Measurements from ENCODE around the gene GPR45.

GPR45 gene

DNA sequence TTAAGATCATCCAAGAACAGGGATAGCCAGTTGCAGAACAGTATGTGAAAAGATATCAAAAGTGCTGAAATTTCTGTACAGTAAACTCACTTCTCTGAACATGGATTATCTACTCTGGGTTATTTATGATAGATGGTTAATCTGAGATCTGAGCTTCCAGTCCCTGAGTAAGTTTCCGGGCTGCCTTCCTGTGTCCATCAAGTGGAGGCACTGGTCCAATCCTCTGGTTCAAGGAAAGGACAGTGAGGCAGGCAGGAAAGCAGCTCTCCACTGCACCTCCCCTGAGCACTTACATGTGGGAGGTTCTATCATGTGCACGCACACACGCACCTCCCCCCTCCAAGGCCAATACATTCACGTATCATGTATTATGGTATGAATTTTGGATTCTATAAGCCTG, 32.5 kb downstream of the GPR45 start:
- H3K9me3 Mint-ChIP-seq = no peaks in the 10 kb centered on the region
- no peaks in the 10 kb centered on the region for H3K4me1 Mint-ChIP-seq
- H3K27ac Mint-ChIP-seq = no peak overlapping the region
- no peak overlapping the region for H3K4me3 Mint-ChIP-seq
- H3K36me3 Mint-ChIP-seq = peaks cover 89% of the 10 kb centered on the region
- no peak for ATAC-seq
- no peaks in the 10 kb centered on the region for H3K27me3 Mint-ChIP-seq

DNA sequence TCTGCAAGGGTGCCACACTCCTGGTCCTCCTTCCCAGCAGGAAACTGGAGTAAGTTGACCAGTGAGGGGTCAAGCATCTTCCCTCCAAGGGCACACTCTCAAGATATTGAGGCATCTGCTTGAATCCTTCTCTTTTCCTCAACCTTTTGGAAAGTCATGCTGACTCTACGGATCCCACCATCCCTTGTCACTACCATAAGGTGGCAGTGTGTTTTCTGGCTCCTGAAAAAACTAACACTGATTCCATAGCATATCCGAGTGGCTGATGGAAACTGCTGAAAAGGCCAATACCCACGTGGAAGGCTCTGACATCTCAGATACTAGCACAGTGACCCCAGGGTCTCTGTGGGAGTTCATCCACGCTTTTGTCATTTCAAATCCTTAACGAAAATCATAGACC, 37.1 kb downstream of the GPR45 start:
- Mint-ChIP-seq H3K4me1 (no peaks in the 10 kb centered on the region), H3K4me3 (no peak overlapping the region), H3K36me3 (peaks cover 91% of the 10 kb centered on the region), H3K27ac (no peak overlapping the region), H3K27me3 (no peaks in the 10 kb centered on the region), H3K9me3 (no peaks in the 10 kb centered on the region)
- no peak for ATAC-seq

DNA sequence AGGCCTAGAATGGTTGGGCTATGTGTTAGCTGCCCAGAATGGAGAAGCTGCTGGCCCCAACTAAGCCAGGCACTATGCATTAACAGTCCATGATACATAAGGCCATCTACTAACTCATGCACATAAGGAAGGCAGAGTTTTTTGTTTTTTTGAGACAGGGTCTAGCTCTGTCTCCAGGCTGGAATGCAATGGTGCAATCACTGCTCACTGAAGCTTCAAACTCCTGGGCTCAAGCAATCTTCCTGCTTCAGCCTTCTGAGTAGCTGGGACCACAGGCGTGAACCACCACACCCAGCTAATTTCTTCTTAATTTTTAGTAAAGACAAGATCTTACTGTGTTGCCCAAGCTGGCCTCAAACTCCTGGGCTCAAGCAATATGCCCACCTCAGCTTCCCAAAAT, 37.6 kb downstream of the GPR45 start:
- ATAC-seq = no peak
- Mint-ChIP-seq H3K9me3 (no peaks in the 10 kb centered on the region), H3K4me3 (no peak overlapping the region), H3K27me3 (no peaks in the 10 kb centered on the region), H3K27ac (no peak overlapping the region), H3K4me1 (no peaks in the 10 kb centered on the region), H3K36me3 (peaks cover 91% of the 10 kb centered on the region)

DNA sequence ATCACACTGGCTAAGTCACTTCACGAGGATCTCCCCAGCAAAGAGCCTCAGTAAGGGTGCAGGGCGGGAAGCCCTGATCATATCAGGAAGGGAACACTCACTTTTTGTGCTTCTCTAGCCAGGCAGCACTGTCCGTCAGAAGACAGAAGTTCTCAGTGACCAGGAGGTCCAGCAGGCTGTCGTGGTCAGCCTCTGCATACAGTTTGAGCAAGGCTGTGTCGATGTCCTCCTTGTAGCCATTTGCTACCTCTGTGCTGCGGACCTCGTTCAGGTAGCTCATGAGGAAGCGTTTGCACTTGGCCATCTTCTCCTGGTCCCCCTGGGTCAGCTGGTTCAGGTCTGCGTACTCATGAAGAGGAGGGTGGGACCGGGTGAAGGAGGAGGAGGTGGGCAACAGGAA, 38.7 kb downstream of the GPR45 start:
- Mint-ChIP-seq H3K4me3 (no peak overlapping the region), H3K27me3 (no peaks in the 10 kb centered on the region), H3K4me1 (no peaks in the 10 kb centered on the region), H3K36me3 (peaks cover 91% of the 10 kb centered on the region), H3K27ac (no peak overlapping the region), H3K9me3 (no peaks in the 10 kb centered on the region)
- ATAC-seq = no peak

DNA sequence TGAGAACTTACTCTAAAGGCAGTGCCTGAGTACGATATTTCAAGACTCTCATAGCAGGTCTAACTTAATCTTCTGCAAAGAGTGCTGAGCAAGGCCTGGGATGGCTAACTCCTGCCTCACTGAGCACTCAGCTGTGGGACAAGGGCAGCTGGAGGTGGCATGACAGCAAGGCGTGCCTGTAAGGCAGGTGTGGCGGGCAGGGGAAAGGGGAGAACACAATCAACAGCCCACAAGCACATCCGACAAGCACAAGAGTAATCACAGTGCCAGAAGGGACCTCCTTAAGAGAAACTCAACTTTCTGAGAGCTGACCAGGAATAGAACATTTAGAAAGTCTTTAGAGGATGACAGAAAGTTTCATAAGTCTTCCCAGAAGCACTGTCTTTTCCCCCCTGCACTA, 42.0 kb downstream of the GPR45 start:
- peaks cover 82% of the 10 kb centered on the region for H3K36me3 Mint-ChIP-seq
- H3K27me3 Mint-ChIP-seq = no peaks in the 10 kb centered on the region
- H3K27ac Mint-ChIP-seq = no peak overlapping the region
- H3K4me1 Mint-ChIP-seq = no peaks in the 10 kb centered on the region
- no peaks in the 10 kb centered on the region for H3K9me3 Mint-ChIP-seq
- ATAC-seq = no peak
- H3K4me3 Mint-ChIP-seq = no peak overlapping the region

DNA sequence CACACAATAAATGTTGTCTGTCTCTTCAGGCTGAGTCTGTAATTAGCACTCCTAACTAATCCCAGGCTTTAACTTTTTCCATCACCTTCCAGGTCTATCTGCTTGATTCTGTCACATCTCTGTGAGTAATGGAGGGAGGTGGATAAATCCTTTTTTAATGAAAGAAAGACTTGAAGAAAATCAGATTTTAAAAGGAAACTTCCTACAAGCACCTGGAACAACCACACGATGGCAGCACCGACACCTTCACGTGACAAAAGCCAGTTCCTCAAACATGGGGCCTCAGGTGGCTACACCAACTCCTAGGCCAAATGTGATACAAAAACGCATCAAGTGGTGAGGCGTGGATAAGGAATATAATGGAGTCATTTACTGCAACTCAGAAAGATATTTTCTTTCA, 46.1 kb downstream of the GPR45 start:
- Mint-ChIP-seq H3K36me3 (peaks cover 86% of the 10 kb centered on the region), H3K27ac (no peak overlapping the region), H3K9me3 (no peaks in the 10 kb centered on the region), H3K4me1 (no peaks in the 10 kb centered on the region), H3K4me3 (no peak overlapping the region), H3K27me3 (no peaks in the 10 kb centered on the region)
- no peak for ATAC-seq

DNA sequence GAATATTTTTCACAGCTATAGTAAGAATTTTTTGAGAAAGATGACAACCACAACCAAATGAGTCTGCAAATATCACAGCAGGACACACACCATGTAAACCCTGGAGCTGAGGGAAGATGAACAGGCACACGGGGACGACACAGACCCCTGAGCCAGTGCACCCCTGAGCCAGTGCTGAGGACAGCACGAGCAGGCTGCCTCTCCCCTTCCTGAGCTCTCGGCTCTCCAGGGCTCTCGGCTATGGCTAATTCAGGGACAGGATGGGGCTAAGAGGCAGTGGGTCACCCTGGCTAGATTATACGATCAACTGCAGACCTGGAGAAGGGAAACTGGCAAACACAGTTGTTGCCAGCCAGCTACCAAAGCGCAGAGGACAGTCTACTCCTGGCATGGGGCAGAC, 46.6 kb downstream of the GPR45 start:
- Mint-ChIP-seq H3K4me3 (no peak overlapping the region), H3K27me3 (no peaks in the 10 kb centered on the region), H3K27ac (no peak overlapping the region), H3K36me3 (peaks cover 86% of the 10 kb centered on the region), H3K4me1 (no peaks in the 10 kb centered on the region), H3K9me3 (no peaks in the 10 kb centered on the region)
- no peak for ATAC-seq

DNA sequence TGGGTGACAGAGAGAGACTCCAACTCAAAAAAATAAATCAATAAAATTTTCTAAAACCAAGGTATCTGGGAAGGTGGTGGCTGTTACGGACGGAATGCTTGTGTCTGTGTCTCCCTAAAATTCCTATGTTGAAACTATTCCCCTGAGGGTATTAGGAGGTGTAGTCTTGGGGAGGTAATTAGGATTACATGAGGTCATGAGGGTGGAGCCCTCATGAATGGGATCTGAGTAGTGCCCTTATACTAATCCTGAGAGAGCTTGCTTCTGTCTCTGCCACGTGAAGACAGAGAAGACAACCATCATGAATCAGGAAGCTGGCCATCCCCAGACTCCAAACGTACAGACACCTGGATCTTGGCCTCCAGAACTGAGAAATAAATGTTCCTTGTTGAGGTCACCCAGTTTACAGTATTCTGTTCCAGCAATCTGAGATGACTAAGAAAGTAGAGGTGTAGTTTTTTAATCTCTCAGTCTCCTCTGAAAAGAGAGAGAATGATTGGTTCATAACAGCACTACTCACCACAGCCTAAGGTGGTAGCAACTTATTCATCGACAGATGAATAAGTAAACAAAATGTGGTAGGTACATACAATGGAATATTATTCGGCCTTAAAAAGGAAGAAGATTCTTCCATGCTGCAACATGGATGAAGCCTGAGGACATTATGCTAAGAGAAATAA, 49.6 kb downstream of the GPR45 start:
- H3K27ac Mint-ChIP-seq = no peak overlapping the region
- no peaks in the 10 kb centered on the region for H3K4me1 Mint-ChIP-seq
- no peaks in the 10 kb centered on the region for H3K27me3 Mint-ChIP-seq
- no peak for ATAC-seq
- peaks cover 75% of the 10 kb centered on the region for H3K36me3 Mint-ChIP-seq
- H3K4me3 Mint-ChIP-seq = no peak overlapping the region
- H3K9me3 Mint-ChIP-seq = no peaks in the 10 kb centered on the region

DNA sequence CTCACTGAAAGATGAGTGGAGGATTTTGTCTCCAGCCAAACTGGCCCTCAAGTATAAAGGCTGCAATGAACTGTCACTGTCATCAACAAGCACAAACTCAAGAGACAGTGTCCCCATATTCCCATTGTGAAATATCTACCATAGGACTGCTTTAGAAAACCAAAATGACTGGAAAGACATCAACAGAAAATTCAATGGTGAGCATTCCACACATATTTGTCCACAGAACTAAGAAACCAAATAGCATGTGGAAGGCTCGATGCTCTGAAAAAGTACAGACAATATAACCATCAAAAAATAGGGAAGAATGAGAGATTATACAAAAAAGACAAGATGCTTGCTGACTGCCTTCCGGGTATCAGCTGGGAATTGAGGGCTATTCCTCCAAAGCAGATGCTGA, 50.4 kb downstream of the GPR45 start:
- no peak for ATAC-seq
- no peaks in the 10 kb centered on the region for H3K9me3 Mint-ChIP-seq
- H3K36me3 Mint-ChIP-seq = peaks cover 79% of the 10 kb centered on the region
- H3K4me1 Mint-ChIP-seq = no peaks in the 10 kb centered on the region
- H3K27ac Mint-ChIP-seq = no peak overlapping the region
- no peak overlapping the region for H3K4me3 Mint-ChIP-seq
- no peaks in the 10 kb centered on the region for H3K27me3 Mint-ChIP-seq

All from stimulated activated memory B cell treated with anti-CD40 and anti-IgM and Interleukin-4, amounts not matched to agents 10 μg/mL and 1 μg/mL and 100 μg/mL, for 72 hours (primary cell).